ENCODE measurements around the gene NCDN. TPM values are rescaled to one million over a fixed set of nuclear protein-coding genes. Genes with fewer than 3 reads are reported as not detected.
"Not testable (repeated sequence)": the region's sequence is repeated elsewhere in the genome, so short reads cannot be mapped to it uniquely, and the experiment has no call there.

Gene NCDN
- total RNA-seq, 1 experiment from 2014 or later = 39.2 TPM

DNA sequence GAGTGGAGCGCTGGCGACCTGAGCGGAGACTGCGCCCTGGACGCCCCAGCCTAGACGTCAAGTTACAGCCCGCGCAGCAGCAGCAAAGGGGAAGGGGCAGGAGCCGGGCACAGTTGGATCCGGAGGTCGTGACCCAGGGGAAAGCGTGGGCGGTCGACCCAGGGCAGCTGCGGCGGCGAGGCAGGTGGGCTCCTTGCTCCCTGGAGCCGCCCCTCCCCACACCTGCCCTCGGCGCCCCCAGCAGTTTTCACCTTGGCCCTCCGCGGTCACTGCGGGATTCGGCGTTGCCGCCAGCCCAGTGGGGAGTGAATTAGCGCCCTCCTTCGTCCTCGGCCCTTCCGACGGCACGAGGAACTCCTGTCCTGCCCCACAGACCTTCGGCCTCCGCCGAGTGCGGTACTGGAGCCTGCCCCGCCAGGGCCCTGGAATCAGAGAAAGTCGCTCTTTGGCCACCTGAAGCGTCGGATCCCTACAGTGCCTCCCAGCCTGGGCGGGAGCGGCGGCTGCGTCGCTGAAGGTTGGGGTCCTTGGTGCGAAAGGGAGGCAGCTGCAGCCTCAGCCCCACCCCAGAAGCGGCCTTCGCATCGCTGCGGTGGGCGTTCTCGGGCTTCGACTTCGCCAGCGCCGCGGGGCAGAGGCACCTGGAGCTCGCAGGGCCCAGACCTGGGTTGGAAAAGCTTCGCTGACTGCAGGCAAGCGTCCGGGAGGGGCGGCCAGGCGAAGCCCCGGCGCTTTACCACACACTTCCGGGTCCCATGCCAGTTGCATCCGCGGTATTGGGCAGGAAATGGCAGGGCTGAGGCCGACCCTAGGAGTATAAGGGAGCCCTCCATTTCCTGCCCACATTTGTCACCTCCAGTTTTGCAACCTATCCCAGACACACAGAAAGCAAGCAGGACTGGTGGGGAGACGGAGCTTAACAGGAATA is 19.7 kb downstream of the NCDN start (continued):
- TF ChIP-seq, protein P1, sequence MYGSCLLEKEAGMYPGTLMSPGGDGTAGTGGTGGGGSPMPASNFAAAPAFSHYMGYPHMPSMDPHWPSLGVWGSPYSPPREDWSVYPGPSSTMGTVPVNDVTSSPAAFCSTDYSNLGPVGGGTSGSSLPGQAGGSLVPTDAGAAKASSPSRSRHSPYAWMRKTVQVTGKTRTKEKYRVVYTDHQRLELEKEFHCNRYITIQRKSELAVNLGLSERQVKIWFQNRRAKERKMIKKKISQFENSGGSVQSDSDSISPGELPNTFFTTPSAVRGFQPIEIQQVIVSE (CRISPR knock-in tag; IDR thresholded peaks at IDR 0.05; ENCODE audit: borderline replicate concordance) = no peak
- TF ChIP-seq JAZF1 (CRISPR knock-in tag; IDR thresholded peaks at IDR 0.05) (no peak), RORB (CRISPR knock-in tag; IDR thresholded peaks at IDR 0.05) (no peak), NR2C2 (CRISPR knock-in tag; IDR thresholded peaks at IDR 0.05) (no peak), SMAD4 (CRISPR knock-in tag; IDR thresholded peaks at IDR 0.05) (0 out of 2 replicates have a peak, but pooled peaks have one; percentile 37), ELF4 (CRISPR knock-in tag; IDR thresholded peaks at IDR 0.05; ENCODE audit: low read depth) (no peak), TEAD4 (CRISPR knock-in tag; IDR thresholded peaks at IDR 0.05) (no peak), ZNF138 (CRISPR knock-in tag; conservative IDR thresholded peaks at IDR 0.05) (no peak; the same call in 1 of the 2 replicates), RELA (CRISPR knock-in tag; IDR thresholded peaks at IDR 0.05; ENCODE audit: borderline replicate concordance) (0 out of 2 replicates have a peak, but pooled peaks have one; percentile 60), ZNF396 (CRISPR knock-in tag; IDR thresholded peaks at IDR 0.05; ENCODE audit: borderline replicate concordance) (no peak), EMX1 (CRISPR knock-in tag; IDR thresholded peaks at IDR 0.05) (no peak)
- TF ChIP-seq, protein P2, sequence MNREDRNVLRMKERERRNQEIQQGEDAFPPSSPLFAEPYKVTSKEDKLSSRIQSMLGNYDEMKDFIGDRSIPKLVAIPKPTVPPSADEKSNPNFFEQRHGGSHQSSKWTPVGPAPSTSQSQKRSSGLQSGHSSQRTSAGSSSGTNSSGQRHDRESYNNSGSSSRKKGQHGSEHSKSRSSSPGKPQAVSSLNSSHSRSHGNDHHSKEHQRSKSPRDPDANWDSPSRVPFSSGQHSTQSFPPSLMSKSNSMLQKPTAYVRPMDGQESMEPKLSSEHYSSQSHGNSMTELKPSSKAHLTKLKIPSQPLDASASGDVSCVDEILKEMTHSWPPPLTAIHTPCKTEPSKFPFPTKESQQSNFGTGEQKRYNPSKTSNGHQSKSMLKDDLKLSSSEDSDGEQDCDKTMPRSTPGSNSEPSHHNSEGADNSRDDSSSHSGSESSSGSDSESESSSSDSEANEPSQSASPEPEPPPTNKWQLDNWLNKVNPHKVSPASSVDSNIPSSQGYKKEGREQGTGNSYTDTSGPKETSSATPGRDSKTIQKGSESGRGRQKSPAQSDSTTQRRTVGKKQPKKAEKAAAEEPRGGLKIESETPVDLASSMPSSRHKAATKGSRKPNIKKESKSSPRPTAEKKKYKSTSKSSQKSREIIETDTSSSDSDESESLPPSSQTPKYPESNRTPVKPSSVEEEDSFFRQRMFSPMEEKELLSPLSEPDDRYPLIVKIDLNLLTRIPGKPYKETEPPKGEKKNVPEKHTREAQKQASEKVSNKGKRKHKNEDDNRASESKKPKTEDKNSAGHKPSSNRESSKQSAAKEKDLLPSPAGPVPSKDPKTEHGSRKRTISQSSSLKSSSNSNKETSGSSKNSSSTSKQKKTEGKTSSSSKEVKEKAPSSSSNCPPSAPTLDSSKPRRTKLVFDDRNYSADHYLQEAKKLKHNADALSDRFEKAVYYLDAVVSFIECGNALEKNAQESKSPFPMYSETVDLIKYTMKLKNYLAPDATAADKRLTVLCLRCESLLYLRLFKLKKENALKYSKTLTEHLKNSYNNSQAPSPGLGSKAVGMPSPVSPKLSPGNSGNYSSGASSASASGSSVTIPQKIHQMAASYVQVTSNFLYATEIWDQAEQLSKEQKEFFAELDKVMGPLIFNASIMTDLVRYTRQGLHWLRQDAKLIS (CRISPR knock-in tag; IDR thresholded peaks at IDR 0.05; ENCODE audit: borderline replicate concordance) = no peak
- TF ChIP-seq, protein P3, sequence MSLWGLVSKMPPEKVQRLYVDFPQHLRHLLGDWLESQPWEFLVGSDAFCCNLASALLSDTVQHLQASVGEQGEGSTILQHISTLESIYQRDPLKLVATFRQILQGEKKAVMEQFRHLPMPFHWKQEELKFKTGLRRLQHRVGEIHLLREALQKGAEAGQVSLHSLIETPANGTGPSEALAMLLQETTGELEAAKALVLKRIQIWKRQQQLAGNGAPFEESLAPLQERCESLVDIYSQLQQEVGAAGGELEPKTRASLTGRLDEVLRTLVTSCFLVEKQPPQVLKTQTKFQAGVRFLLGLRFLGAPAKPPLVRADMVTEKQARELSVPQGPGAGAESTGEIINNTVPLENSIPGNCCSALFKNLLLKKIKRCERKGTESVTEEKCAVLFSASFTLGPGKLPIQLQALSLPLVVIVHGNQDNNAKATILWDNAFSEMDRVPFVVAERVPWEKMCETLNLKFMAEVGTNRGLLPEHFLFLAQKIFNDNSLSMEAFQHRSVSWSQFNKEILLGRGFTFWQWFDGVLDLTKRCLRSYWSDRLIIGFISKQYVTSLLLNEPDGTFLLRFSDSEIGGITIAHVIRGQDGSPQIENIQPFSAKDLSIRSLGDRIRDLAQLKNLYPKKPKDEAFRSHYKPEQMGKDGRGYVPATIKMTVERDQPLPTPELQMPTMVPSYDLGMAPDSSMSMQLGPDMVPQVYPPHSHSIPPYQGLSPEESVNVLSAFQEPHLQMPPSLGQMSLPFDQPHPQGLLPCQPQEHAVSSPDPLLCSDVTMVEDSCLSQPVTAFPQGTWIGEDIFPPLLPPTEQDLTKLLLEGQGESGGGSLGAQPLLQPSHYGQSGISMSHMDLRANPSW (CRISPR knock-in tag; conservative IDR thresholded peaks at IDR 0.05; ENCODE audit: low read depth) = no peak

DNA sequence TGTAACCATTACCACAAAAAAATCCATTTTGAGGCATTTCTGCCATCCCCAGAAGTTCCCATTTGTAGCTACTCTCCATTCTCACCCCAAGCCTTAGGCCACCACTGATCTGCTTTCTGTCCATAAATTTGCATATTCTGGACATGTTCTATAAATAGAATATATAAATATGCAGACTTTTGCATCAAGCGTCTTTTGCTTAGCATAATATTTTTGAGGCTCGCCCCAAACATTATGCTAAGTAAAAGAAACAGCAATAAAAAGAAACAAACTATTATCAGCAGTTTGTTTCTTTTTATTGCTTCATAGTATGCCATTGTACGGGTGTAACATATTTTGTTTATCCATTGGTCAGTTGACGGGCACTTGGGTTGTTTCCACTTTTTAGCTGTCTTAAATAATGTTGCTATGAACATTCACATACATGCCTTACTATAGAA is 23.4 kb downstream of the NCDN start:
- Mint-ChIP-seq H3K4me3 (no peak overlapping the region), H3K4me1 (peaks cover 17% of the 10 kb centered on the region), H3K9me3 (no peaks in the 10 kb centered on the region), H3K36me3 (no peaks in the 10 kb centered on the region), H3K27ac (no peak overlapping the region), H3K27me3 (ENCODE audit: low read depth) (peaks cover 44% of the 10 kb centered on the region)
- TF ChIP-seq ZNF232 (CRISPR knock-in tag; IDR thresholded peaks at IDR 0.05) (no peak), ZNF138 (CRISPR knock-in tag; conservative IDR thresholded peaks at IDR 0.05) (no peak), SOX15 (CRISPR knock-in tag; IDR thresholded peaks at IDR 0.05) (no peak)
- TF ChIP-seq, protein P4, sequence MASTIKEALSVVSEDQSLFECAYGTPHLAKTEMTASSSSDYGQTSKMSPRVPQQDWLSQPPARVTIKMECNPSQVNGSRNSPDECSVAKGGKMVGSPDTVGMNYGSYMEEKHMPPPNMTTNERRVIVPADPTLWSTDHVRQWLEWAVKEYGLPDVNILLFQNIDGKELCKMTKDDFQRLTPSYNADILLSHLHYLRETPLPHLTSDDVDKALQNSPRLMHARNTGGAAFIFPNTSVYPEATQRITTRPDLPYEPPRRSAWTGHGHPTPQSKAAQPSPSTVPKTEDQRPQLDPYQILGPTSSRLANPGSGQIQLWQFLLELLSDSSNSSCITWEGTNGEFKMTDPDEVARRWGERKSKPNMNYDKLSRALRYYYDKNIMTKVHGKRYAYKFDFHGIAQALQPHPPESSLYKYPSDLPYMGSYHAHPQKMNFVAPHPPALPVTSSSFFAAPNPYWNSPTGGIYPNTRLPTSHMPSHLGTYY (CRISPR knock-in tag; IDR thresholded peaks at IDR 0.05) = no peak
- TF ChIP-seq, protein P1 (CRISPR knock-in tag; IDR thresholded peaks at IDR 0.05; ENCODE audit: borderline replicate concordance) = no peak
- TF ChIP-seq, protein P5, sequence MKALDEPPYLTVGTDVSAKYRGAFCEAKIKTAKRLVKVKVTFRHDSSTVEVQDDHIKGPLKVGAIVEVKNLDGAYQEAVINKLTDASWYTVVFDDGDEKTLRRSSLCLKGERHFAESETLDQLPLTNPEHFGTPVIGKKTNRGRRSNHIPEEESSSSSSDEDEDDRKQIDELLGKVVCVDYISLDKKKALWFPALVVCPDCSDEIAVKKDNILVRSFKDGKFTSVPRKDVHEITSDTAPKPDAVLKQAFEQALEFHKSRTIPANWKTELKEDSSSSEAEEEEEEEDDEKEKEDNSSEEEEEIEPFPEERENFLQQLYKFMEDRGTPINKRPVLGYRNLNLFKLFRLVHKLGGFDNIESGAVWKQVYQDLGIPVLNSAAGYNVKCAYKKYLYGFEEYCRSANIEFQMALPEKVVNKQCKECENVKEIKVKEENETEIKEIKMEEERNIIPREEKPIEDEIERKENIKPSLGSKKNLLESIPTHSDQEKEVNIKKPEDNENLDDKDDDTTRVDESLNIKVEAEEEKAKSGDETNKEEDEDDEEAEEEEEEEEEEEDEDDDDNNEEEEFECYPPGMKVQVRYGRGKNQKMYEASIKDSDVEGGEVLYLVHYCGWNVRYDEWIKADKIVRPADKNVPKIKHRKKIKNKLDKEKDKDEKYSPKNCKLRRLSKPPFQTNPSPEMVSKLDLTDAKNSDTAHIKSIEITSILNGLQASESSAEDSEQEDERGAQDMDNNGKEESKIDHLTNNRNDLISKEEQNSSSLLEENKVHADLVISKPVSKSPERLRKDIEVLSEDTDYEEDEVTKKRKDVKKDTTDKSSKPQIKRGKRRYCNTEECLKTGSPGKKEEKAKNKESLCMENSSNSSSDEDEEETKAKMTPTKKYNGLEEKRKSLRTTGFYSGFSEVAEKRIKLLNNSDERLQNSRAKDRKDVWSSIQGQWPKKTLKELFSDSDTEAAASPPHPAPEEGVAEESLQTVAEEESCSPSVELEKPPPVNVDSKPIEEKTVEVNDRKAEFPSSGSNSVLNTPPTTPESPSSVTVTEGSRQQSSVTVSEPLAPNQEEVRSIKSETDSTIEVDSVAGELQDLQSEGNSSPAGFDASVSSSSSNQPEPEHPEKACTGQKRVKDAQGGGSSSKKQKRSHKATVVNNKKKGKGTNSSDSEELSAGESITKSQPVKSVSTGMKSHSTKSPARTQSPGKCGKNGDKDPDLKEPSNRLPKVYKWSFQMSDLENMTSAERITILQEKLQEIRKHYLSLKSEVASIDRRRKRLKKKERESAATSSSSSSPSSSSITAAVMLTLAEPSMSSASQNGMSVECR (CRISPR knock-in tag; IDR thresholded peaks at IDR 0.05; ENCODE audit: borderline replicate concordance) = no peak
- DNase-seq (ENCODE audit: low spot score) = no peak
- ChIA-PET CTCF (interaction anchor here (1.7 kb wide), 1 partner anchor 135 kb away, joined by 5 read pairs; no protein-coding TSS in a partner anchor), POLR2A (no interaction called here)
- no peak for ATAC-seq

DNA sequence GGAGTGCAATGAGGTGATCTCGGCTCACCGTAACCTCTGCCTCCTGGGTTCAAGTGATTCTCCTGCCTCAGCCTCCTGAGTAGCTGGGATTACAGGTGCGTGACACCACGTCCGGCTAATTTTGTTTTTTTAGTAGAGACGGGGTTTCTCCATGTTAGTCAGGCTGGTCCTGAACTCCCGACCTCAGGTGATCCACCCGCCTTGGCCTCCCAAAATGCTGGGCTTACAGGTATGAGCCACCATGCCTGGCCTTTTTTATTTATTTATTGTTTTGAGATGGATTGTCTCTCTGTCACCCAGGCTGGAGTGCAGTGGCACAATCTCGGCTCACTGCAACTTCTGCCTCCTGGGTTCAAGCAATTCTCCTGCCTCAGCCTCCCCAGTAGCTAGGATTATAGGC is 24.0 kb downstream of the NCDN start:
- H3K36me3 Mint-ChIP-seq; ATAC-seq; DNase-seq (ENCODE audit: low spot score); H3K4me3 Mint-ChIP-seq; POLR2A ChIA-PET; CTCF ChIA-PET; H3K27ac Mint-ChIP-seq; H3K9me3 Mint-ChIP-seq: not testable (repeated sequence)
- Mint-ChIP-seq H3K27me3 (ENCODE audit: low read depth) (peaks cover 38% of the 10 kb centered on the region), H3K4me1 (peaks cover 11% of the 10 kb centered on the region)

Data from WTC11 (cell line).